GM23338 (cell line): ENCODE data around the gene CTBP2. TPM values are rescaled to one million over a fixed set of nuclear protein-coding genes. Genes with fewer than 3 reads are reported as not detected.

Source experiments
- ATAC-seq: fragments of 200-7000 bp; cut with Tn5 transposase; 3 replicates; pipeline ENCODE4 v1.9.1; 2020
- DNase-seq: peaks from one replicate; pipeline ENCODE4 v3.0.0-alpha.2; 2015; ENCODE audit warnings: low spot score
- H2AFZ ChIP-seq: fragments of 200-600 bp; sonication (generic); 2 replicates; pipeline ENCODE4 v1.8.0; 2016; ENCODE audit warnings: antibody characterized with exemption, mild to moderate bottlenecking, moderate library complexity
- H3F3A ChIP-seq: fragments of 200-600 bp; sonication (generic); replicated peaks from 2 replicates; pipeline ENCODE4 v1.8.0; 2017; ENCODE audit warnings: antibody characterized with exemption, mixed run types, low read depth
- H3K27ac ChIP-seq: fragments of 200-600 bp; sonication (generic); 2 replicates; pipeline ENCODE4 v1.6.1; 2016; ENCODE audit warnings: low read depth
- H3K27me3 ChIP-seq: fragments of 200-600 bp; sonication (generic); 2 replicates; pipeline ENCODE4 v1.8.0; 2016; ENCODE audit warnings: mild to moderate bottlenecking, mixed run types, moderate library complexity; ENCODE audit not compliant: insufficient read depth
- H3K36me3 ChIP-seq: fragments of 200-600 bp; sonication (generic); 2 replicates; pipeline ENCODE4 v1.8.0; 2016; ENCODE audit warnings: mild to moderate bottlenecking; ENCODE audit not compliant: insufficient read depth
- H3K4me1 ChIP-seq: fragments of 200-600 bp; sonication (generic); 2 replicates; pipeline ENCODE4 v1.8.0; 2016; ENCODE audit warnings: mild to moderate bottlenecking, moderate library complexity; ENCODE audit not compliant: insufficient read depth
- H3K4me2 ChIP-seq: fragments of 200-600 bp; sonication (generic); 2 replicates; pipeline ENCODE4 v1.7.1; 2017; ENCODE audit warnings: mixed run types
- H3K4me3 ChIP-seq: fragments of 200-600 bp; sonication (generic); 2 replicates; pipeline ENCODE4 v1.6.1; 2016; ENCODE audit warnings: mixed run types
- H3K79me2 ChIP-seq: fragments of 200-600 bp; sonication (generic); replicated peaks from 2 replicates; pipeline ENCODE4 v1.8.0; 2017; ENCODE audit warnings: mild to moderate bottlenecking; ENCODE audit not compliant: insufficient read depth
- H3K9me2 ChIP-seq: fragments of 200-600 bp; sonication (generic); 2 replicates; pipeline ENCODE4 v1.8.0; 2017; ENCODE audit not compliant: insufficient read depth
- H4K20me1 ChIP-seq: fragments of 200-600 bp; sonication (generic); replicated peaks from 2 replicates; pipeline ENCODE4 v1.8.0; 2017; ENCODE audit warnings: mild to moderate bottlenecking; ENCODE audit not compliant: insufficient read depth
- H3K27ac Mint-ChIP-seq: 2 replicates; pipeline ENCODE4 v1.8.0; 2020; ENCODE audit warnings: inconsistent platforms, mild to moderate bottlenecking, moderate library complexity, mixed read lengths
- H3K27me3 Mint-ChIP-seq: 3 replicates; pipeline ENCODE4 v1.8.0; 2022; ENCODE audit warnings: low read depth, mild to moderate bottlenecking, moderate library complexity, mixed read lengths, inconsistent platforms; ENCODE audit not compliant: insufficient read depth, poor library complexity
- H3K36me3 Mint-ChIP-seq: 3 replicates; pipeline ENCODE4 v1.8.0; 2021; ENCODE audit warnings: low read depth, mild to moderate bottlenecking, inconsistent platforms, moderate library complexity, mixed read lengths
- H3K4me1 Mint-ChIP-seq: 3 replicates; pipeline ENCODE4 v1.8.0; 2020; ENCODE audit warnings: mild to moderate bottlenecking, inconsistent platforms, mixed read lengths
- H3K4me3 Mint-ChIP-seq: 3 replicates; pipeline ENCODE4 v1.8.0; 2021; ENCODE audit warnings: moderate library complexity, mild to moderate bottlenecking, inconsistent platforms, mixed read lengths
- H3K9me3 Mint-ChIP-seq: 3 replicates; pipeline ENCODE4 v1.8.0; 2020; ENCODE audit warnings: moderate library complexity, mild to moderate bottlenecking, inconsistent platforms, mixed read lengths
- CREB1 ChIP-seq: fragments of 250-450 bp; sonication (Bioruptor Pico); IDR thresholded peaks from 2 replicates; pipeline ENCODE4 v1.5.0; 2020; ENCODE audit warnings: low read depth, mild to moderate bottlenecking, moderate library complexity
- ETS1 ChIP-seq: IDR thresholded peaks from 2 replicates; pipeline ENCODE4 v1.6.1; 2016; ENCODE audit warnings: antibody characterized with exemption
- EZH2 ChIP-seq: fragments of 200-600 bp; sonication (generic); IDR thresholded peaks from one replicate; pipeline ENCODE4 v1.8.0; 2017; ENCODE audit warnings: antibody characterized with exemption, mild to moderate bottlenecking, low read depth; ENCODE audit not compliant: unreplicated experiment
- EZH2phosphoT487 ChIP-seq: fragments of 200-600 bp; sonication (generic); IDR thresholded peaks from one replicate; pipeline ENCODE4 v1.8.1; 2018; ENCODE audit warnings: antibody characterized with exemption; ENCODE audit not compliant: unreplicated experiment
- JUNB ChIP-seq: IDR thresholded peaks from one replicate; pipeline ENCODE4 v1.6.1; 2016; ENCODE audit warnings: antibody characterized with exemption; ENCODE audit not compliant: unreplicated experiment
- POLR2AphosphoS5 ChIP-seq: IDR thresholded peaks from 2 replicates; pipeline ENCODE4 v1.6.1; 2016; ENCODE audit warnings: antibody characterized with exemption, low read depth
- REST ChIP-seq: IDR thresholded peaks from one replicate; pipeline ENCODE4 v1.6.1; 2018; ENCODE audit warnings: antibody characterized with exemption; ENCODE audit not compliant: unreplicated experiment
- STAT1 ChIP-seq: IDR thresholded peaks from one replicate; pipeline ENCODE4 v1.6.1; 2016; ENCODE audit warnings: antibody characterized with exemption; ENCODE audit not compliant: unreplicated experiment
- ZNF114 ChIP-seq: fragments of 250-450 bp; sonication (Bioruptor Pico); IDR thresholded peaks from 2 replicates; pipeline ENCODE4 v1.5.0; 2020; ENCODE audit warnings: mild to moderate bottlenecking, moderate library complexity
- ZNF331 ChIP-seq: fragments of 250-450 bp; sonication (Bioruptor Pico); IDR thresholded peaks from 2 replicates; pipeline ENCODE4 v1.5.0; 2020; ENCODE audit warnings: low read depth, mild to moderate bottlenecking, moderate library complexity
- polyA plus RNA-seq: library from polyadenylated mRNA; unstranded; fragments of >200 nt; fragmentation: Nextera tagmentation; extraction: Ambion mirVana; gene quantifications from 2 replicates; pipeline ENCODE4 v1.2.1, GENCODE V29; 2016
- total RNA-seq: library from RNA; depleted of rRNA; stranded (reverse); fragments of >200 nt; shearing (Covaris generic); gene quantifications from 2 replicates; pipeline ENCODE4 v1.2.3, GENCODE V29; 2014

CTBP2 gene
- total and polyA plus RNA-seq, 2 experiments from 2014 or later: 133 to 265 TPM

- TF ChIP-seq ETS1: no peak
- TF ChIP-seq CREB1 (CRISPR knock-in tag): no peak
- no peak for TF ChIP-seq ZNF331
- no peak for TF ChIP-seq POLR2AphosphoS5
- TF ChIP-seq EZH2: no peak
- no peak for TF ChIP-seq EZH2phosphoT487
- no peak for TF ChIP-seq REST
- TF ChIP-seq STAT1: no peak
- TF ChIP-seq ZNF114 (CRISPR knock-in tag): no peak
- no peak for TF ChIP-seq JUNB
Measured at GRCh38 chr10:124997771-124998623, 162.4 kb downstream of the CTBP2 start (continued).

- Mint-ChIP-seq H3K4me3 (no peak overlapping the region), H3K9me3 (peaks cover 3% of the 10 kb centered on the region; the same call in 2 of the 3 replicates), H3K27me3 (peaks cover 72% of the 10 kb centered on the region), H3K27ac (no peak overlapping the region; the same call in 1 of the 2 replicates), H3K4me1 (peaks cover 2% of the 10 kb centered on the region; the same call in 1 of the 3 replicates), H3K36me3 (peaks cover 99% of the 10 kb centered on the region)
- no peaks in the 10 kb centered on the region for H3K9me2 ChIP-seq
- H3K27ac ChIP-seq: no peak overlapping the region
- no peaks in the 10 kb centered on the region for H3K27me3 ChIP-seq
- H3K4me3 ChIP-seq: no peak overlapping the region
- TF ChIP-seq CREB1 (CRISPR knock-in tag): no peak
- H2AFZ ChIP-seq: no peak overlapping the region
- no peak for ATAC-seq
- DNase-seq: no peak
- peaks cover 17% of the 10 kb centered on the region for H3K36me3 ChIP-seq
- no peaks in the 10 kb centered on the region; the same call in 1 of the 2 replicates for H3K4me1 ChIP-seq
- H3K79me2 ChIP-seq: peaks cover under 1% of the 10 kb centered on the region
- peaks cover 30% of the 10 kb centered on the region; the same call in 1 of the 2 replicates for H4K20me1 ChIP-seq
- no peak overlapping the region for H3K4me2 ChIP-seq
- H3F3A ChIP-seq: peaks cover 34% of the 10 kb centered on the region
Measured at GRCh38 chr10:124997306-124997705, 163.1 kb downstream of the CTBP2 start.
